Spleen (tissue), 11 donors: ENCODE data around the gene PDGFRB. TPM values are rescaled to one million over a fixed set of nuclear protein-coding genes. Genes with fewer than 3 reads are reported as not detected.

Source experiments
- DNase-seq: peaks from one replicate; pipeline ENCODE4 v3.0.0-alpha.2; 2020
- H3K27ac ChIP-seq, 8 donors: fragments of 200-600 bp; sonication (generic) in 7 of 8; 1 replicate in 4 of 8; 2 replicates in 4 of 8; pipeline versions ENCODE4 v1.5.0 to v1.8.0; 2016 to 2021; ENCODE audit warnings: inconsistent platforms in 4 of 8, mild to moderate bottlenecking in 4 of 8, moderate library complexity in 1 of 8
- H3K27me3 ChIP-seq, 7 donors: fragments of 200-600 bp; sonication (generic) in 6 of 7; replicated peaks in 1 of 7; 1 replicate in 4 of 7; 2 replicates in 3 of 7; pipeline versions ENCODE4 v1.5.0 to v1.8.0; 2016 to 2021; ENCODE audit warnings: inconsistent platforms in 3 of 7, mild to moderate bottlenecking in 1 of 7
- H3K36me3 ChIP-seq, 6 donors: fragments of 200-600 bp; sonication (generic) in 5 of 6; 1 replicate in 4 of 6; 2 replicates in 2 of 6; pipeline versions ENCODE4 v1.5.0 to v1.8.0; 2016 to 2021; ENCODE audit warnings: inconsistent platforms in 2 of 6
- H3K4me1 ChIP-seq, 6 donors: fragments of 200-600 bp; sonication (generic) in 5 of 6; 1 replicate in 3 of 6; 2 replicates in 3 of 6; pipeline versions ENCODE4 v1.5.0 to v1.8.0; 2016 to 2021; ENCODE audit warnings: inconsistent platforms in 3 of 6
- H3K4me3 ChIP-seq, 8 donors: fragments of 200-600 bp; sonication (generic) in 7 of 8; 1 replicate in 4 of 8; 2 replicates in 4 of 8; pipeline versions ENCODE4 v1.5.0 to v1.8.0; 2016 to 2021; ENCODE audit warnings: inconsistent platforms in 4 of 8, mild to moderate bottlenecking in 4 of 8, moderate library complexity in 2 of 8
- H3K9me3 ChIP-seq, 8 donors: fragments of 200-600 bp; sonication (generic) in 7 of 8; 1 replicate in 4 of 8; 2 replicates in 4 of 8; pipeline versions ENCODE4 v1.5.0 to v1.8.0; 2016 to 2021; ENCODE audit warnings: inconsistent platforms in 4 of 8
- CTCF ChIP-seq, 11 experiments: fragments of 200-600 bp in 7 of 11; fragments of 450-650 bp in 4 of 11; sonication (generic) in 4 of 11; IDR thresholded peaks in 8 of 11; conservative IDR thresholded peaks in 3 of 11; 1 replicate in 7 of 11; 2 replicates in 4 of 11; pipeline versions ENCODE4 v1.4.0 to v1.8.0; 2016 to 2021; ENCODE audit warnings: antibody characterized with exemption in 11 of 11, inconsistent platforms in 4 of 11, mild to moderate bottlenecking in 1 of 11
- POLR2A ChIP-seq, 3 donors: fragments of 450-650 bp; IDR thresholded peaks; one replicate each; pipeline ENCODE4 v1.5.1; 2017; ENCODE audit warnings: antibody characterized with exemption in 3 of 3, mild to moderate bottlenecking in 1 of 3
- POLR2AphosphoS5 ChIP-seq, 3 donors: sonication (generic); formaldehyde crosslinking; IDR thresholded peaks; one replicate each; pipeline ENCODE4 v1.5.1; 2017; ENCODE audit warnings: antibody characterized with exemption in 3 of 3
- WGBS, 5 donors: extraction: QIAGEN DNeasy Blood & Tissue Kit in 3 of 5; methylation state at CpG; one replicate each; pipeline versions ENCODE4 v1.1.5 to v1.1.7; 2013 to 2018; 5-methylcytosine and 5-hydroxymethylcytosine counted together
- intact Hi-C: fragments of 100-400 bp; cut with DNase I; formaldehyde crosslinking; loops from one replicate; pipeline ENCODE4 v1.15.0; 2023; ENCODE audit warnings: low total_unique reads
- polyA plus RNA-seq, 3 donors: library from polyadenylated mRNA; stranded (reverse); fragments of 200-250 nt; gene quantifications; one replicate each; pipeline ENCODE4 v1.2.1, GENCODE V29; 2013
- total RNA-seq, 7 donors: library from RNA; depleted of rRNA in 3 of 7; stranded (reverse); fragments of >200 nt in 3 of 7; fragmentation: NEBNext Ultra II Directional in 4 of 7; extraction: Animal tissue kit (Norgen Biotek cat#: 25700) in 4 of 7; gene quantifications; one replicate each; pipeline versions ENCODE4 v1.1.0 to v1.2.1, GENCODE V29; 2016 to 2021
- donor health status: healthy with polysubstance abuse.
- donor health status: DM: no; HTN: no; CAD: no; lungs with moderate emphysema.
- donor health status: DM: no; HTN: no; CAD: no.
- donor health status: Bipolar disorder and iron deficiency.
- donor health status: healthy.
- donor health status: DM: no; HTN: no; CAD: no.
- donor health status: DM: yes; HTN: yes; CAD: no.

The PDGFRB gene
- total and polyA plus RNA-seq, 10 donors, result 12.8 to 144 (median 88.5) TPM

- peak overlapping the region in 7 of 8 donors; percentile 4 to 71 (median 44) for H3K4me3 ChIP-seq
- peak overlapping the region in 5 of 8 donors; percentile 17 to 83 (median 82) for H3K27ac ChIP-seq
- intact Hi-C loops, result no loop called here
- 50 to 73% (median 70%) methylated on average over 8 to 12 of the region's 12 CpGs for WGBS, 5 donors
- no peak for DNase-seq
- TF ChIP-seq CTCF (IDR thresholded peaks at IDR 0.05 in 8 of 11, conservative IDR thresholded peaks at IDR 0.05 in 3 of 11) (no peak), POLR2A (IDR thresholded peaks at IDR 0.05) (no peak), POLR2AphosphoS5 (IDR thresholded peaks at IDR 0.05) (no peak)
- no peaks in the 10 kb centered on the region for H3K9me3 ChIP-seq
- peaks cover 6 to 64% (median 19%) of the 10 kb centered on the region in 6 donors for H3K4me1 ChIP-seq
- peaks cover 0 to 3% (median 0%) of the 10 kb centered on the region in 6 donors for H3K36me3 ChIP-seq
- peaks cover 0 to 19% (median 0%) of the 10 kb centered on the region in 7 donors for H3K27me3 ChIP-seq
These were observed 2.8 kb downstream of the PDGFRB start for GRCh38 chr5:150152636-150153462.

- intact Hi-C loops, result no loop called here
- TF ChIP-seq POLR2AphosphoS5 (IDR thresholded peaks at IDR 0.05) (no peak), POLR2A (IDR thresholded peaks at IDR 0.05) (no peak), CTCF (IDR thresholded peaks at IDR 0.05 in 8 of 11, conservative IDR thresholded peaks at IDR 0.05 in 3 of 11) (no peak)
- Histone ChIP-seq H3K27me3 (no peaks in the 10 kb centered on the region), H3K4me3 (no peak overlapping the region), H3K4me1 (peaks cover 0 to 75% (median 13%) of the 10 kb centered on the region in 6 donors), H3K36me3 (peaks cover 0 to 3% (median 0%) of the 10 kb centered on the region in 6 donors), H3K27ac (peak overlapping the region in 4 of 8 donors; percentile 75 to 83 (median 82)), H3K9me3 (no peaks in the 10 kb centered on the region)
- DNase-seq, result no peak
These were observed 6.0 kb downstream of the PDGFRB start for GRCh38 chr5:150149618-150150017.

GRCh38 chr5:150148117-150148927 is 7.3 kb downstream of the PDGFRB start:
- no peaks in the 10 kb centered on the region for H3K27me3 ChIP-seq
- no peak for TF ChIP-seq POLR2A (IDR thresholded peaks at IDR 0.05)
- DNase-seq, result no peak
- intact Hi-C loops, result no loop called here
- H3K36me3 ChIP-seq, result peaks cover 0 to 3% (median 0%) of the 10 kb centered on the region in 6 donors
- 66 to 92% (median 86%) methylated on average over 11 of the region's 11 CpGs for WGBS, 5 donors
- H3K4me1 ChIP-seq, result peaks cover 0 to 82% (median 17%) of the 10 kb centered on the region in 6 donors
- no peak overlapping the region for H3K4me3 ChIP-seq
- H3K9me3 ChIP-seq, result no peaks in the 10 kb centered on the region
- H3K27ac ChIP-seq, result peak overlapping the region in 6 of 8 donors; percentile 22 to 83 (median 78)

GRCh38 chr5:150147670-150148069 is 8.0 kb downstream of the PDGFRB start:
- H3K4me1 ChIP-seq, result peaks cover 0 to 85% (median 17%) of the 10 kb centered on the region in 6 donors

More at GRCh38 chr5:150147670-150148069, 8.0 kb downstream of the PDGFRB start:
- Histone ChIP-seq H3K36me3 (peaks cover 0 to under 1% (median 0%) of the 10 kb centered on the region in 6 donors), H3K4me3 (no peak overlapping the region), H3K27me3 (no peaks in the 10 kb centered on the region), H3K27ac (peak overlapping the region in 6 of 8 donors; percentile 39 to 83 (median 78)), H3K9me3 (no peaks in the 10 kb centered on the region)
- DNase-seq, result no peak
- WGBS, 5 donors, result 70 to 90% (median 80%) methylated on average over 7 of the region's 7 CpGs
- TF ChIP-seq POLR2A (IDR thresholded peaks at IDR 0.05), result no peak
- TF ChIP-seq CTCF (IDR thresholded peaks at IDR 0.05 in 8 of 11, conservative IDR thresholded peaks at IDR 0.05 in 3 of 11), result no peak
- TF ChIP-seq POLR2AphosphoS5 (IDR thresholded peaks at IDR 0.05), result no peak
- intact Hi-C loops, result no loop called here
